T-helper 17 cell (primary cell): ENCODE measurements around the gene NKTR. TPM values are rescaled to one million over a fixed set of nuclear protein-coding genes. Genes with fewer than 3 reads are reported as not detected.
A peak's percentile ranks its signal among the peaks of the same experiment; 100 is the strongest.
"Not testable (repeated sequence)": the region's sequence is repeated elsewhere in the genome, so short reads cannot be mapped to it uniquely, and the experiment has no call there.

Experiments used
- ATAC-seq: fragments of 150-1000 bp; cut with Tn5 transposase; 2 replicates; pipeline ENCODE4 v1.10.0; 2021; ENCODE audit warnings: mild to moderate bottlenecking, moderate library complexity
- DNase-seq, 3 donors: peaks; one replicate each; pipeline versions ENCODE4 v3.0.0 to v3.0.0-alpha.2; 2020 to 2021
- H3K9me3 ChIP-seq: one replicate; pipeline ENCODE4 v1.7.0; 2013; ENCODE audit warnings: low read length, mild to moderate bottlenecking; ENCODE audit not compliant: control insufficient read depth, poor library complexity, severe bottlenecking
- H3K27ac Mint-ChIP-seq: one replicate; pipeline ENCODE4 v1.8.0; 2022; ENCODE audit warnings: mild to moderate bottlenecking, moderate library complexity, mixed read lengths
- H3K27me3 Mint-ChIP-seq: one replicate; pipeline ENCODE4 v1.8.0; 2022; ENCODE audit warnings: mixed read lengths
- H3K36me3 Mint-ChIP-seq: one replicate; pipeline ENCODE4 v1.8.0; 2022; ENCODE audit warnings: low read depth, mixed read lengths
- H3K4me1 Mint-ChIP-seq: one replicate; pipeline ENCODE4 v1.8.0; 2022; ENCODE audit warnings: mild to moderate bottlenecking, mixed read lengths
- H3K4me3 Mint-ChIP-seq: one replicate; pipeline ENCODE4 v1.8.0; 2022; ENCODE audit warnings: mild to moderate bottlenecking, moderate library complexity, mixed read lengths
- total RNA-seq, 4 donors: library from RNA in 2 of 4; stranded (reverse) in 2 of 4; gene quantifications; one replicate each; pipeline ENCODE4 v1.2.3 and lab custom pipeline; 2022 to 2026

NKTR gene
- total RNA-seq, 2 donors from 2014 or later, result 240 to 241 TPM

- DNase-seq (peak; percentile 91 to 95 (median 92)), ATAC-seq (peak; percentile 91)
- Mint-ChIP-seq H3K27me3 (no peaks in the 10 kb centered on the region), H3K36me3 (peaks cover 6% of the 10 kb centered on the region), H3K27ac (peak within 1 kb of the TSS; percentile 100), H3K4me1 (peaks cover 52% of the 10 kb centered on the region), H3K4me3 (peak within 1 kb of the TSS; percentile 95)
- no peaks in the 10 kb centered on the region for H3K9me3 ChIP-seq
Observed at GRCh38 chr3:42581709-42582473, 18.6 kb upstream of the NKTR start, which contains the start of gene SEC22C. Gene SEC22C, minus strand, starts transcription at chr3:42581967. Its CDS starts 12,921 bp downstream, at chr3:42569046.

DNA sequence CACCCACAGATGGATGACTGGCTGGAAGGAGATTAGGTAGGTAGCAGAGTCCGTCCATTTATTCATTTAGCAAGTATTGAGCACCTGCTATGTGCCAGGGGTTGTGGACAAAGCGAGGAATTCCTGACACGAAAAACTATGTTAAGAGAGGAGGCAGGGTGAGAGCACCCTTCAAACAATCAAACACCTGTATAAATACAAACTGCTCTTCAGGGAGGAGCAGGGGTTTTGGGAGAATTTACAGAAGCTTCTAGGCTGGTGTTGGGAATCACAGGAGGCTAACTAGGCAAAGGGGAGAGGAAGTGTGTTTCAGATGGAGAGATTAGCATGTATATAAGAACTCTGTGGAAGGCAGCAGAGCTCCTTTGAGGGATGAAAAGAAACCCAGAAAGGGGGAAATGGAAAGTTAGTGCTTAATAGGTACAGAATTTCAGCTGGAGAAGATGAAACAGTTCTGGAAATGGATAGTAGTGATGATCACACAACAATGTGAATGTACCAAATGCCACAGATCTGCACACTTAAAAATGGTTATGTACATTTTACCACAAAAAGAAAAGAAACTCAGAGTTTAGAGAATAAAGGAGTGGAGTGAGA, 17.9 kb upstream of the NKTR start:
- Mint-ChIP-seq H3K27me3 (no peaks in the 10 kb centered on the region), H3K4me1 (peaks cover 51% of the 10 kb centered on the region)

DNA sequence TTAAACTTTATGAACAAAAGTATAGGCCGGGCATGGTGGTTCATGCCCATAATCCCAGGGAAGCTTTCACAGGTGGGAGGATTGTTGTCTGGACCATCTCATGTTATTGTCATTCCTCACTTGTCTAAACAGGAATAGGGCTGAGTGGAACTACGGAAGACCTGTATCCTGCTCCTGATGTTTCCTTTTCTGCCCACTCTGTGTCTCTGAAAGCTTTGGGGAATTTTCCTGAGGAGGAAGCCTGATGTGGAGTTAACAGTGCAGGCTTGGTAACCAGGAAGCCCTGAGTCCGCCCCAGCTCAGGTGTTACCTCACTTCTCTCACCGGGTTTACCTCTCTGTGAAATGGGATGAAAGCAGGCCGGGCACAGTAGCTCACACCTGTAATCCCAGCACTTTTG, 11.9 kb upstream of the NKTR start:
- Mint-ChIP-seq H3K36me3 (peaks cover 8% of the 10 kb centered on the region), H3K4me1 (peaks cover 29% of the 10 kb centered on the region), H3K27ac (no peak overlapping the region), H3K4me3 (peak overlapping the region; percentile 65), H3K27me3 (no peaks in the 10 kb centered on the region)
- DNase-seq (no peak), ATAC-seq (no peak)
- H3K9me3 ChIP-seq, result no peaks in the 10 kb centered on the region

More for the DNA sequence above, 17.9 kb upstream of the NKTR start:
- Mint-ChIP-seq H3K4me3 (peak overlapping the region; percentile 95), H3K27ac (peak overlapping the region; percentile 100), H3K36me3 (peaks cover 6% of the 10 kb centered on the region)
- ATAC-seq (no peak), DNase-seq (no peak)
- no peaks in the 10 kb centered on the region for H3K9me3 ChIP-seq

GRCh38 chr3:42589382-42590109, 10.9 kb upstream of the NKTR start:
- H3K4me1 Mint-ChIP-seq, result peaks cover 34% of the 10 kb centered on the region
- DNase-seq (no peak), ATAC-seq (no peak)
- peak overlapping the region; percentile 91 for H3K27ac Mint-ChIP-seq
- peak overlapping the region; percentile 94 for H3K4me3 Mint-ChIP-seq
- H3K27me3 Mint-ChIP-seq, result no peaks in the 10 kb centered on the region
- H3K9me3 ChIP-seq, result no peaks in the 10 kb centered on the region
- peaks cover 9% of the 10 kb centered on the region for H3K36me3 Mint-ChIP-seq

GRCh38 chr3:42590989-42591756, 9.3 kb upstream of the NKTR start:
- DNase-seq (no peak), ATAC-seq (peak; percentile 29)
- Mint-ChIP-seq H3K4me1 (peaks cover 28% of the 10 kb centered on the region), H3K27me3 (no peaks in the 10 kb centered on the region), H3K36me3 (peaks cover 2% of the 10 kb centered on the region), H3K4me3 (peak overlapping the region; percentile 94), H3K27ac (peak overlapping the region; percentile 91)
- H3K9me3 ChIP-seq, result no peaks in the 10 kb centered on the region

DNA sequence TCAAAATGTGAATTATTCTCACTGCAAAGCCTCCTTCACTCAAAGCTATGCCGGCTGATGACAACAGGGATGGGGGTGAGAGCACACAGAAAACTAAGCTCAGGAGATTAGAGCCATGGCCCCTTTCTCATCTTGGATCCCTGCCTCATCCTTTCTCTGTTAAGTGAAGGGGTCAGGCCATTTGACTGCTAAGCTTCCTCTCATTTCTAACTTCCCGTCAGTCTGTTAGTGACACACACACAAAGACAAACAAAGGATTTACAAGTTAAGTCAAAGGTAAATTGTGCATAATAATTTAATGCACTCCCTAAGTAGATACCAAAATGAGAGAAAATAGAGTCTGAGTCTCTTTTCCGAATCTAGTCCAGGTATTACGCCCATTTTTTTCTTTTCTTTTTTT, 8.7 kb upstream of the NKTR start:
- peak overlapping the region; percentile 91 for H3K27ac Mint-ChIP-seq
- no peak for DNase-seq
- H3K4me3 Mint-ChIP-seq, result peak overlapping the region; percentile 94
- H3K4me1 Mint-ChIP-seq, result peaks cover 24% of the 10 kb centered on the region
- H3K27me3 Mint-ChIP-seq, result no peaks in the 10 kb centered on the region
- no peak for ATAC-seq
- no peaks in the 10 kb centered on the region for H3K9me3 ChIP-seq
- H3K36me3 Mint-ChIP-seq, result peaks cover 2% of the 10 kb centered on the region

- Mint-ChIP-seq H3K4me1 (peaks cover 20% of the 10 kb centered on the region), H3K27me3 (no peaks in the 10 kb centered on the region), H3K27ac (no peak overlapping the region), H3K4me3 (no peak overlapping the region), H3K36me3 (peaks cover 2% of the 10 kb centered on the region)
- no peak for ATAC-seq
- DNase-seq, result no peak
- no peaks in the 10 kb centered on the region for H3K9me3 ChIP-seq
Observed at GRCh38 chr3:42593635-42594034, 6.9 kb upstream of the NKTR start.

DNA sequence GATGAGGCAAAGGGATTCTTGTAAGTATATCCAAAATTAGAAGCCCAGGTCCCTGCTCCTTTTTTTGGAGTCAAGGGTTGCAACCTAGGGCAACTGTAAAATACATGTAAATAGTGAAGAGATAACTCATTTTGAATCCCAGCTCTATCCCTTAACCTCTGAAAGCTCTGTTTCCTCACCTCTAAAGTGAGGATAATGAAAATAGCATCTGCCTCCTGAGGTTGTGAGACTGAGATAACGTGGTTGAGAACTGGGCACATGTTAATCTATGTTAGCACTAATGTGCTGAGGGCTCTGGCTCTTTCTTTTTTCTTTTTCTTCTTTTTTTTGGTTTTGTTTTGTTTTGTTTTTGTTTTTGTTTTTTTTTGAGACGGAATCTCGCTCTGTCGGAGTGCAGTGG, 4.8 kb upstream of the NKTR start:
- H3K9me3 ChIP-seq, result no peaks in the 10 kb centered on the region
- ATAC-seq, result no peak
- Mint-ChIP-seq H3K4me3 (peak overlapping the region; percentile 41), H3K4me1 (peaks cover 28% of the 10 kb centered on the region), H3K36me3 (peaks cover 2% of the 10 kb centered on the region), H3K27me3 (no peaks in the 10 kb centered on the region), H3K27ac (peak overlapping the region; percentile 69)
- DNase-seq, result no peak

- not testable (repeated sequence) for H3K27ac Mint-ChIP-seq, ATAC-seq, DNase-seq, H3K27me3 Mint-ChIP-seq, H3K36me3 Mint-ChIP-seq, H3K9me3 ChIP-seq, H3K4me3 Mint-ChIP-seq
- peaks cover 25% of the 10 kb centered on the region for H3K4me1 Mint-ChIP-seq
Observed at GRCh38 chr3:42597098-42597497, 3.4 kb upstream of the NKTR start.

DNA sequence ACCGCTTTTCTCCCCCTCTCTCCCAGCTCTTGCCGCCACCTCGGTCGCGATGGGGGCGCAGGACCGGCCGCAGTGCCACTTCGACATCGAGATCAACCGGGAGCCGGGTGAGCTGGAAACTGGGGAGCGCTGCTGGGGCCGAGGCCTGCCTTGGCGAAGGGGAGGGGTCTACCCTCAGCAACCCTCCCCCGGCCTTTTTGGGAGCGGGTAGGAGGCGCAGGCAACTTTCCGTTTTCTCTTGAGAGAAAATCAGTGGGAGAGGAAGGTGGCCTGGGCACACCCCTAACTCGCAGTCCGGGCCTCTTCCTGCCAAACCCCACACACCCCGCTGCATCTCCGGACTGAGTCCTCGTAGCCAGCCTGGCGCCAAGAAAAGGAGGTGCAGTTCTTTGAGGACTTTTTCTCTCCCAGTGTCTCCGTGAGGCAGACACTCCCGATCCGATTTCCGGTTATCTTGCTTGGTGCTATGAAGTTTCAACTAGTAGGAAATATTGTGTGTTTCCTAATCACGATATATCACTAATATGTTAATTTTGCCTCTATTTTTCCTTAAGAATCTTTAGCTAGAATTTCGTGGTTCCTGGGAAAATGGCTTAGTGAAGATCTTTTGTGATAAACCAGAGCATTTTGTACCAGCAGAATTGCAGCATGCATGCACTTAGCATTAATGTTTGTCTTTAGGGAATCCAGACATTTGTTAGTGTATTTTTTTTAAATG, 631 bp downstream of the NKTR start:
- ATAC-seq (peak; percentile 6), DNase-seq (peak in 2 of 3 donors; percentile 27 to 41)
- Mint-ChIP-seq H3K4me3 (peak overlapping the region; percentile 91), H3K4me1 (peaks cover 28% of the 10 kb centered on the region), H3K36me3 (no peaks in the 10 kb centered on the region), H3K27ac (peak overlapping the region; percentile 95), H3K27me3 (no peaks in the 10 kb centered on the region)
- no peaks in the 10 kb centered on the region for H3K9me3 ChIP-seq

- DNase-seq (no peak), ATAC-seq (no peak)
- no peaks in the 10 kb centered on the region for H3K27me3 Mint-ChIP-seq
- H3K27ac Mint-ChIP-seq, result peak overlapping the region; percentile 95
- peak overlapping the region; percentile 91 for H3K4me3 Mint-ChIP-seq
- no peaks in the 10 kb centered on the region for H3K36me3 Mint-ChIP-seq
- no peaks in the 10 kb centered on the region for H3K9me3 ChIP-seq
- H3K4me1 Mint-ChIP-seq, result peaks cover 32% of the 10 kb centered on the region
Observed at GRCh38 chr3:42601896-42602581, 1.6 kb downstream of the NKTR start.

GRCh38 chr3:42602961-42603360, 2.5 kb downstream of the NKTR start:
- no peak overlapping the region for H3K4me3 Mint-ChIP-seq

More at GRCh38 chr3:42602961-42603360, 2.5 kb downstream of the NKTR start:
- H3K27me3 Mint-ChIP-seq, result no peaks in the 10 kb centered on the region
- H3K36me3 Mint-ChIP-seq, result no peaks in the 10 kb centered on the region
- ATAC-seq, result no peak
- no peak for DNase-seq
- peak overlapping the region; percentile 95 for H3K27ac Mint-ChIP-seq
- H3K9me3 ChIP-seq, result no peaks in the 10 kb centered on the region
- H3K4me1 Mint-ChIP-seq, result peaks cover 38% of the 10 kb centered on the region
